Neural crest cell (in vitro differentiated cells): Measurements from ENCODE around the gene AFAP1. TPM values are rescaled to one million over a fixed set of nuclear protein-coding genes. Genes with fewer than 3 reads are reported as not detected.

Experiments
- DNase-seq: peaks from one replicate; pipeline ENCODE4 v3.0.0; 2021; ENCODE audit warnings: low read depth, mixed read lengths, low spot score
- H3K27ac Mint-ChIP-seq: one replicate; pipeline ENCODE4 v1.8.0; 2021; ENCODE audit warnings: mild to moderate bottlenecking, mixed read lengths; ENCODE audit not compliant: unreplicated experiment
- H3K27me3 Mint-ChIP-seq: 2 replicates; pipeline ENCODE4 v1.8.0; 2021; ENCODE audit warnings: low read depth, mild to moderate bottlenecking, mixed read lengths
- H3K36me3 Mint-ChIP-seq: 2 replicates; pipeline ENCODE4 v1.8.0; 2021; ENCODE audit warnings: low read depth, mild to moderate bottlenecking, mixed read lengths
- H3K4me1 Mint-ChIP-seq: 2 replicates; pipeline ENCODE4 v1.8.0; 2021; ENCODE audit warnings: mixed read lengths
- H3K4me3 Mint-ChIP-seq: one replicate; pipeline ENCODE4 v1.8.0; 2021; ENCODE audit warnings: mild to moderate bottlenecking, mixed read lengths
- H3K9me3 Mint-ChIP-seq: 2 replicates; pipeline ENCODE4 v1.8.0; 2021; ENCODE audit warnings: mixed read lengths
- CTCF ChIP-seq: fragments of 200-600 bp; sonication (generic); conservative IDR thresholded peaks from 2 replicates; pipeline ENCODE4 v1.5.0; 2021; ENCODE audit warnings: antibody characterized with exemption, mild to moderate bottlenecking
- total RNA-seq: library from RNA; stranded (reverse); gene quantifications from 2 replicates; pipeline ENCODE4 v1.2.1, GENCODE V29; 2021

The AFAP1 gene
- total RNA-seq, 1 donor from 2014 or later: 28.1 TPM

- H3K36me3 Mint-ChIP-seq: no peaks in the 10 kb centered on the region
- no peak overlapping the region for H3K27ac Mint-ChIP-seq
- H3K9me3 Mint-ChIP-seq: no peaks in the 10 kb centered on the region
These were observed 201.1 kb downstream of the AFAP1 start for GRCh38 chr4:7738458-7739076.

GRCh38 chr4:7737752-7738457, 201.8 kb downstream of the AFAP1 start:
- H3K4me3 Mint-ChIP-seq: no peak overlapping the region
- H3K4me1 Mint-ChIP-seq: no peaks in the 10 kb centered on the region
- no peaks in the 10 kb centered on the region for H3K9me3 Mint-ChIP-seq
- no peak for TF ChIP-seq CTCF
- H3K36me3 Mint-ChIP-seq: no peaks in the 10 kb centered on the region
- H3K27ac Mint-ChIP-seq: no peak overlapping the region
- H3K27me3 Mint-ChIP-seq: no peaks in the 10 kb centered on the region
- DNase-seq: no peak

More at GRCh38 chr4:7738458-7739076, 201.1 kb downstream of the AFAP1 start:
- no peak for TF ChIP-seq CTCF
- Mint-ChIP-seq H3K27me3 (no peaks in the 10 kb centered on the region), H3K4me1 (no peaks in the 10 kb centered on the region), H3K4me3 (no peak overlapping the region)
- no peak for DNase-seq

- Mint-ChIP-seq H3K27me3 (no peaks in the 10 kb centered on the region), H3K4me1 (no peaks in the 10 kb centered on the region)
These were observed 202.4 kb downstream of the AFAP1 start for GRCh38 chr4:7737268-7737645.

GRCh38 chr4:7736436-7737267, 203.0 kb downstream of the AFAP1 start:
- no peak overlapping the region for H3K4me3 Mint-ChIP-seq

More at GRCh38 chr4:7737268-7737645, 202.4 kb downstream of the AFAP1 start:
- H3K9me3 Mint-ChIP-seq: no peaks in the 10 kb centered on the region
- TF ChIP-seq CTCF: no peak
- H3K27ac Mint-ChIP-seq: no peak overlapping the region
- H3K4me3 Mint-ChIP-seq: no peak overlapping the region
- no peak for DNase-seq
- H3K36me3 Mint-ChIP-seq: no peaks in the 10 kb centered on the region

More at GRCh38 chr4:7736436-7737267, 203.0 kb downstream of the AFAP1 start:
- no peaks in the 10 kb centered on the region for H3K36me3 Mint-ChIP-seq
- no peaks in the 10 kb centered on the region for H3K9me3 Mint-ChIP-seq
- H3K27me3 Mint-ChIP-seq: peaks cover 5% of the 10 kb centered on the region
- no peak for DNase-seq
- TF ChIP-seq CTCF: no peak
- no peak overlapping the region for H3K27ac Mint-ChIP-seq
- no peaks in the 10 kb centered on the region for H3K4me1 Mint-ChIP-seq
